Measurements from ENCODE around the gene AJM1. TPM values are rescaled to one million over a fixed set of nuclear protein-coding genes. Genes with fewer than 3 reads are reported as not detected.
A peak's percentile ranks its signal among the peaks of the same experiment; 100 is the strongest.
"Not testable (repeated sequence)": the region's sequence is repeated elsewhere in the genome, so short reads cannot be mapped to it uniquely, and the experiment has no call there.

Gene AJM1
- total RNA-seq, 1 experiment from 2014 or later, result 5.3 TPM

GRCh38 chr9:136835162-136835931 lies 6.9 kb upstream of the AJM1 start:
- no peak overlapping the region for H3K27ac ChIP-seq
- TF ChIP-seq CTCF (conservative IDR thresholded peaks at IDR 0.05) (no peak), EZH2 (IDR thresholded peaks at IDR 0.05; ENCODE audit: low read depth) (no peak)
- peaks cover 27% of the 10 kb centered on the region; the same call in 1 of the 2 replicates for H3F3A ChIP-seq (ENCODE audit: insufficient read depth, low read depth)
- no peak overlapping the region for H3K4me2 ChIP-seq
- ChIA-PET POLR2A (ENCODE audit: unreplicated experiment) (interaction anchor here (0.6 kb wide), 2 partner anchors 194 to 212 kb away, joined by 8 to 14 read pairs; no protein-coding TSS in a partner anchor), CTCF (no interaction called here)
- no peaks in the 10 kb centered on the region for H3K79me2 ChIP-seq (ENCODE audit: low read depth)
- no peak overlapping the region for H2AFZ ChIP-seq
- H3K4me1 ChIP-seq (replicated peaks; ENCODE audit: insufficient read depth), result no peaks in the 10 kb centered on the region
- no peak overlapping the region for H3K4me3 ChIP-seq
- DNase-seq, result peak in 1 of 2 experiments; percentile 18
- H3K9me3 ChIP-seq (ENCODE audit: insufficient read depth, low read depth), result no peaks in the 10 kb centered on the region
- BruUV-seq (replicated peaks), result no TSS peak
- no peaks in the 10 kb centered on the region for H3K9me2 ChIP-seq (ENCODE audit: insufficient read depth)
- intact Hi-C loops (cut with micrococcal nuclease; ENCODE audit: unreplicated experiment), result no loop called here
- peaks cover 8% of the 10 kb centered on the region; the same call in 1 of the 2 replicates for H4K20me1 ChIP-seq (ENCODE audit: insufficient read depth)
- no peaks in the 10 kb centered on the region for H3K36me3 ChIP-seq (ENCODE audit: low read depth)
- no peaks in the 10 kb centered on the region for H3K27me3 ChIP-seq (ENCODE audit: insufficient read depth, low read depth)

GRCh38 chr9:136835932-136836904 lies 6.1 kb upstream of the AJM1 start:
- Histone ChIP-seq H3K27ac (no peak overlapping the region), H3K4me3 (no peak overlapping the region), H3K36me3 (ENCODE audit: low read depth) (no peaks in the 10 kb centered on the region), H3K27me3 (ENCODE audit: insufficient read depth, low read depth) (no peaks in the 10 kb centered on the region), H3K9me3 (ENCODE audit: insufficient read depth, low read depth) (no peaks in the 10 kb centered on the region), H4K20me1 (ENCODE audit: insufficient read depth) (peaks cover 16% of the 10 kb centered on the region; the same call in 1 of the 2 replicates), H3F3A (ENCODE audit: insufficient read depth, low read depth) (peaks cover 36% of the 10 kb centered on the region), H3K79me2 (ENCODE audit: low read depth) (no peaks in the 10 kb centered on the region), H3K9me2 (ENCODE audit: insufficient read depth) (no peaks in the 10 kb centered on the region), H3K4me2 (no peak overlapping the region), H3K4me1 (replicated peaks; ENCODE audit: insufficient read depth) (no peaks in the 10 kb centered on the region), H2AFZ (no peak overlapping the region)
- peak in 1 of 2 experiments; percentile 29 for DNase-seq
- no TSS peak for BruUV-seq (replicated peaks)
- CTCF ChIA-PET, result no interaction called here
- TF ChIP-seq EZH2 (IDR thresholded peaks at IDR 0.05; ENCODE audit: low read depth), result no peak
- no peak for TF ChIP-seq CTCF (conservative IDR thresholded peaks at IDR 0.05)
- intact Hi-C loops (cut with micrococcal nuclease; ENCODE audit: unreplicated experiment), result no loop called here
- POLR2A ChIA-PET (ENCODE audit: unreplicated experiment), result no interaction called here

DNA sequence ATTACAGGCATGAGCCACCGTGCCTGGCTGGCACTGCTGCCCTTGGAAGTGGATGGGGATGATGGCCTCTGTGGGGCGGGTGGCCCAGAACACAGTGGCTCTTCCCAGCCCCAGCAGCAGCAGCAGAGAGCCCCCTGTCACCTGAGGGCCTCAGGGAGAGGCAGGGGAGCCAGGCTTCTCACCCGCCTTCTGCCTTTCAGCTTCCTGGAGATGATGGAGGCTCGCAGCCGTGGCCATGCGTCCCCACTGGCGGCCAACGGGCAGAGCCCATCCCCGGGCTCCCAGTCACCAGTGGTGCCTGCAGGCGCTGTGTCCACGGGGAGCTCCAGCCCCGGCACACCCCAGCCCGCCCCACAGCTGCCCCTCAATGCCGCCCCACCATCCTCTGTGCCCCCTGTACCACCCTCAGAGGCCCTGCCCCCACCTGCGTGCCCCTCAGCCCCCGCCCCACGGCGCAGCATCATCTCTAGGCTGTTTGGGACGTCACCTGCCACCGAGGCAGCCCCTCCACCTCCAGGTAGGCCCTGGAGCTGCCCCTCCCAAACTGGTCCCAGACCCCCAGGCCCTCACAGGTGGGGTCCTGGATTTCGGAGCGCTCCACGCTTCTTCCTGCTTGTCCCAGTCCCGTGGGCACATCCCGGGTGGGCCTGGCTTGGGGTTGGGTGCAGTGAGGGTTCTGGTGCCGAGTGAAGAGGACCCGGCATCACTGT lies 5.0 kb upstream of the AJM1 start:
- Histone ChIP-seq H3K27ac (no peak overlapping the region), H3K4me3 (no peak overlapping the region), H2AFZ (no peak overlapping the region), H3K4me1 (replicated peaks; ENCODE audit: insufficient read depth) (0 out of 2 replicates have a peak, but pooled peaks cover 2% of the 10 kb centered on the region), H3K27me3 (ENCODE audit: insufficient read depth, low read depth) (no peaks in the 10 kb centered on the region), H3K9me2 (ENCODE audit: insufficient read depth) (no peaks in the 10 kb centered on the region), H4K20me1 (ENCODE audit: insufficient read depth) (peaks cover 16% of the 10 kb centered on the region; the same call in 1 of the 2 replicates), H3K4me2 (no peak overlapping the region), H3F3A (ENCODE audit: insufficient read depth, low read depth) (peaks cover 36% of the 10 kb centered on the region), H3K79me2 (ENCODE audit: low read depth) (no peaks in the 10 kb centered on the region), H3K9me3 (ENCODE audit: insufficient read depth, low read depth) (no peaks in the 10 kb centered on the region), H3K36me3 (ENCODE audit: low read depth) (no peaks in the 10 kb centered on the region)
- POLR2A ChIA-PET (ENCODE audit: unreplicated experiment), result interaction anchor here (0.5 to 0.6 kb wide), 2 partner anchors 11 to 479 kb away, joined by 3 read pairs; no protein-coding TSS in a partner anchor
- CTCF ChIA-PET, result no interaction called here
- no TSS peak for BruUV-seq (replicated peaks)
- no peak for DNase-seq
- no peak for TF ChIP-seq CTCF (conservative IDR thresholded peaks at IDR 0.05)
- TF ChIP-seq EZH2 (IDR thresholded peaks at IDR 0.05; ENCODE audit: low read depth), result no peak
- intact Hi-C loops (cut with micrococcal nuclease; ENCODE audit: unreplicated experiment), result no loop called here

DNA sequence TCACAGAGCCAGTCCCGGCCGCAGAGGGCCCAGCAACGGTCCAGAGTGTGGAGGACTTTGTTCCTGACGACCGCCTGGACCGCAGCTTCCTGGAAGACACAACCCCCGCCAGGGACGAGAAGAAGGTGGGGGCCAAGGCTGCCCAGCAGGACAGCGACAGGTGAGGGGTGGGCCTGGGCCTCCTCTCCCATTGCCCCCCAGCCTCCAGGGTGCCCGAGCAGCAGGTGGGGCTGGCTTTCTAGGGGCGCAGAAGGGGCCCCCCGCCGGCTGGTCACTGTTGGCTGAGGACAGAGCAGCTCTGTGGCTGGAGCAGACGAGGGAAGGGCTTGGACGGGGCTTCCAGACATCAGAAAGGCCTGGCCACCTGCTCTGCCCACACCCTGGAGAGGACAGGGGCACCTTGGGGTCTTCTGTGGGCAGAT lies 4.4 kb upstream of the AJM1 start:
- BruUV-seq (replicated peaks), result not testable (repeated sequence)

More for the DNA sequence above, 4.4 kb upstream of the AJM1 start:
- CTCF ChIA-PET; H3K79me2 ChIP-seq (ENCODE audit: low read depth); H2AFZ ChIP-seq; H3K4me2 ChIP-seq; H3K27ac ChIP-seq; H3K4me3 ChIP-seq; H3K9me3 ChIP-seq (ENCODE audit: insufficient read depth, low read depth); H3K9me2 ChIP-seq (ENCODE audit: insufficient read depth); H3K36me3 ChIP-seq (ENCODE audit: low read depth); H3K27me3 ChIP-seq (ENCODE audit: insufficient read depth, low read depth); DNase-seq; H3K4me1 ChIP-seq (replicated peaks; ENCODE audit: insufficient read depth); intact Hi-C loops (cut with micrococcal nuclease; ENCODE audit: unreplicated experiment): not testable (repeated sequence)
- H3F3A ChIP-seq (ENCODE audit: insufficient read depth, low read depth), result peaks cover 36% of the 10 kb centered on the region
- peaks cover 16% of the 10 kb centered on the region; the same call in 1 of the 2 replicates for H4K20me1 ChIP-seq (ENCODE audit: insufficient read depth)
- POLR2A ChIA-PET (ENCODE audit: unreplicated experiment), result interaction anchor here (0.5 to 0.8 kb wide), 4 partner anchors 11 to 36 kb away, joined by 3 to 8 read pairs (median 4); partner anchors contain the start of gene RABL6

Data from PC-9 (cell line).